Activated naive CD8-positive, alpha-beta T cell treated with anti-CD3 and anti-CD28 coated beads, Interleukin-2, amount 50 U/mL, for 24 hours (primary cell): ENCODE data around the gene CCDC136.

ENCODE experiments used
- ATAC-seq: fragments of 150-1000 bp; cut with Tn5 transposase; one replicate; pipeline ENCODE4 v1.10.0; 2021
- DNase-seq: peaks from one replicate; pipeline ENCODE4 v3.0.0; 2021
- H3K27ac Mint-ChIP-seq: one replicate; pipeline ENCODE4 v1.8.0; 2021; ENCODE audit warnings: mild to moderate bottlenecking, mixed read lengths
- H3K27me3 Mint-ChIP-seq: one replicate; pipeline ENCODE4 v1.8.0; 2021; ENCODE audit warnings: mixed read lengths
- H3K36me3 Mint-ChIP-seq: one replicate; pipeline ENCODE4 v1.8.0; 2021; ENCODE audit warnings: low read depth, mixed read lengths
- H3K4me1 Mint-ChIP-seq: one replicate; pipeline ENCODE4 v1.8.0; 2021; ENCODE audit warnings: mixed read lengths
- H3K4me3 Mint-ChIP-seq: one replicate; pipeline ENCODE4 v1.8.0; 2021; ENCODE audit warnings: mild to moderate bottlenecking, moderate library complexity, mixed read lengths
- H3K9me3 Mint-ChIP-seq: one replicate; pipeline ENCODE4 v1.8.0; 2021; ENCODE audit warnings: mixed read lengths

The CCDC136 gene

DNA sequence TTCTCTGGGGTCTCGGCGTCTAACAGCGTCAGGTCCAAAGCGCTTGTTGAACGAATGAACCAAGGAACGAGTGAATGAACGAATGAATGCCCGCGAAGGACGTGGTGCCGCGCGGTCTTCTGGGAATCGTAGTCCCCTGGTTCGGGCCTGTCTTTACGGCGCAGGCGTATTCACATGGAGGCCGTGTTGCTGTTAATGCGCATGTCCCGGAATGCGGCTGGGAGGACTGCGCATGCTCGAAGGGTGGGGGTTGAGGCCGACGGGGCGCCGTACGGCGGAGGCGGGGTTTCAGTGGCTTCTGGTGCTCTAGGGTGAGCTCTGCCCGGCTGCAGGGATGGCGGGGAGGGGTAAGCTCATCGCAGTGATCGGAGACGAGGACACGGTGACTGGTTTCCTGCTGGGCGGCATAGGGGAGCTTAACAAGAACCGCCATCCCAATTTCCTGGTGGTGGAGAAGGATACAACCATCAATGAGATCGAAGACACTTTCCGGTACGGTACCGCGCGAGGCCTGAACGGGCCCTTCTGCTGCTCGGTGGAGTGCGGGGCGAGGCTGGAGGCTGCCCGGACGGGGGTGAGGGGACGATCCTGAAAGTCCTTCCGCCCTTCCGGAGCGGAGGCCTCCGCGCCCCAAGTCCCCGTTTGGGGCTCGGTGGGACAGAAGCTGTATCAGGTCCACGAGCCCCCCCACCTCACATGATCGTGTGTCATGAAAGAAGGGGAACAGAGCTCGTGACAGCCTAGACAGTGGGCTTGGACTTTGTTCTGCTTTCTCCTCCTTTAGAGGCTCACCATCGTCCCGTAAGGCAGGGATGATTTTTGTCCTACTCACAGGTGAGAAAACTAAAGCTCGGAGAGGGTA, 71.0 kb downstream of the CCDC136 start, which contains the start of gene ATP6V1F:
TSS of gene ATP6V1F (plus strand) at position 286 of the 862 bp plus-strand sequence. CDS start at position 335, 49 bp downstream.
- Mint-ChIP-seq H3K4me1 (peaks cover 16% of the 10 kb centered on the region), H3K27ac (peak within 1 kb of the TSS; percentile 94), H3K27me3 (peaks cover 2% of the 10 kb centered on the region), H3K36me3 (peaks cover 10% of the 10 kb centered on the region), H3K4me3 (peak within 1 kb of the TSS; percentile 90), H3K9me3 (no peaks in the 10 kb centered on the region)
- peak; percentile 100 for DNase-seq
- peak; percentile 90 for ATAC-seq

DNA sequence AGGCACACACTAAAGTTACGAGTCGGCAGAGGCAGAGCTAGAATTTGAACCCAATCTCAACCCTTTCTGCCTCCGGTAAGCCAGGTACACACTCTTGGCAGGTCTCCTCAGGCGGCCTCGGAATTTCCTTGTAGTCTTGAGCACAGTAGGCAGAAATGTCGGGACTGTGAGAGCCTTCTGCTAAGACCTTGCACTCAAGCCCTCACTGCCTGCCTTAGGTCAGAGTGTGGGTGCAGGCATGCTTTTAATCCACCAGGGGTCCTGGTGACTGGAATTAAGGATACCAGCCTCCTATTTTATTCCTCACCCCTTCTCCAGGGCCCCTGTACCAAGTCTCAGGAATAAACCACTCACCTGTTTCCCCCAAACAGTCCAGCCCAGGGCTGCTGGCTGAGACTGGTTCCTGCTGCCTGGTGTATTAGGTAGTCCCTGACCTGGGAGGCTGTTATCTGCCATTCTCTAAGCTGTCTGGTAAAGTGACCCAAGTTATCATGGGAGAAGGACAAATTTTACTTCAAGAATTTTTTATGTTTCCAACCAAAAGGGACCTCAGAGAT, 71.7 kb downstream of the CCDC136 start:
- DNase-seq (peak; percentile 53), ATAC-seq (peak; percentile 48)
- Mint-ChIP-seq H3K4me3 (peak overlapping the region; percentile 90), H3K36me3 (peaks cover 10% of the 10 kb centered on the region), H3K4me1 (peaks cover 16% of the 10 kb centered on the region), H3K27ac (peak overlapping the region; percentile 94), H3K27me3 (peaks cover 2% of the 10 kb centered on the region), H3K9me3 (no peaks in the 10 kb centered on the region)

DNA sequence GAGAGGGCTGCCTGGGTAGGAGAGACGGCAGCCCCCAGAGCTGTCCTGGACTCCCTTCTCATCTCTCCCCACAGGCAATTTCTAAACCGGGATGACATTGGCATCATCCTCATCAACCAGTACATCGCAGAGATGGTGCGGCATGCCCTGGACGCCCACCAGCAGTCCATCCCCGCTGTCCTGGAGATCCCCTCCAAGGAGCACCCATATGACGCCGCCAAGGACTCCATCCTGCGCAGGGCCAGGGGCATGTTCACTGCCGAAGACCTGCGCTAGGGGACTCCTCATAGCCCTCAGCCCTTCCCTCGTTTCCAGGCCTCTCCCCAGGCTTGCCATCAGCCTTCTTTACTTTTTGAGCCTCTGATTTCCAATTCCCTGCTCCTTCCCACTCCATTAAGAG, 73.5 kb downstream of the CCDC136 start:
- Mint-ChIP-seq H3K4me3 (no peak overlapping the region), H3K9me3 (no peaks in the 10 kb centered on the region), H3K36me3 (peaks cover 10% of the 10 kb centered on the region), H3K27ac (no peak overlapping the region), H3K4me1 (peaks cover 22% of the 10 kb centered on the region), H3K27me3 (peaks cover 5% of the 10 kb centered on the region)
- DNase-seq: no peak
- no peak for ATAC-seq

DNA sequence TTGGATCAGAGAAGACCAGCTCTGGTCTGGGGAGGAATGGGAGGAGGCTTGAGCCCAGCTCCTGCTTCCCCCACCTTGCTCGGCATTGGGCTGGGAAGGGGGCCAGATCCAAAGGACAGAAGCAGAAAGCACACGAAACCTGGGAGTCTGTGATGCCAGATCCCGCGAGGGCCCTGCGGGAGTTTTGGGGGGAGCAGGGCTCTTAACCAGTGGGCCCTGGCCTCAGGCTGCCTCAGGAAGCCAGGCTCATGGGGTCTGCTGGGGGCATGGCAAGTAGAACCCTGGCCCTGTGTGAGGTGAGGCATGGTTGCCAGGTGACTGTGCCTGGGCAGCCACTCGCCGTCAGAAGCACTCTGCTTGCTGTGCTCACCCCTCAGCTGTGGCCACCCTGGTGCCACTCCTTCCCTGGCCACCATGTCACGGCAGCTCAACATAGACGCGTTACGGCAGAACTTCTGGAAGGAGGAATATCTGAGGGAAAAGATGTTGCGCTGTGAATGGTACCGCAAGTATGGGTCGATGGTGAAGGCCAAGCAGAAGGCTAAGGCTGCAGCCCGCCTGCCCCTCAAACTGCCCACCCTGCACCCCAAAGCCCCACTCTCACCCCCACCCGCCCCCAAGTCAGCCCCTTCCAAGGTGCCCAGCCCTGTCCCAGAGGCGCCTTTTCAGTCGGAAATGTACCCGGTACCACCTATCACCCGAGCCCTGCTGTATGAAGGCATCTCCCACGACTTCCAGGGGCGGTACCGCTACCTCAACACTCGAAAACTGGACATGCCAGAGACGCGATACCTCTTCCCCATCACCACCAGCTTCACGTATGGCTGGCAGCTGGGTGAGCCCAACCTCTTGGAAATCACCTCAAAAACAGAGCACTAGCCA, 74.5 kb downstream of the CCDC136 start:
- Mint-ChIP-seq H3K27ac (no peak overlapping the region), H3K4me3 (no peak overlapping the region), H3K36me3 (peaks cover 10% of the 10 kb centered on the region), H3K27me3 (peaks cover 7% of the 10 kb centered on the region), H3K4me1 (peaks cover 23% of the 10 kb centered on the region), H3K9me3 (no peaks in the 10 kb centered on the region)
- ATAC-seq (no peak), DNase-seq (no peak)

DNA sequence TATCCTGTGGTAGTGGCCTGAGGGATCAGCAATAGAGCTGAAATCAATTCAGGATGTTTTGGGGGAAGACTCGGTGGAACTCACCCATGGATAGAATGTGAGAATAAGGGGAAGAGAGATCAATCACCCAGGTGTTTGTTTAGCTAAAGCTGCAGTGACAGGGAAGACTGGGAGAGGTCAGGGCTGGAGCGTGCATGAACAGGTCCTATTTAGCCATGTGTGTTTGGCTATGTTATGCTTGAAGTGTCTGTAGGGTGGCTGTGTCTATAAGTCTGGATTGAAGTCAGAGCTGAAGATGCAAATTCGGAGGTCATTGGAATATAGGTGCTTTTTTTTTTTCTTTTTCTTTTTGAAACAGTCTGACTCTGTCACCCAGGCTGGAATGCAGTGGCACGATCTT, 75.5 kb downstream of the CCDC136 start:
- Mint-ChIP-seq H3K36me3 (peaks cover 10% of the 10 kb centered on the region), H3K4me1 (peaks cover 21% of the 10 kb centered on the region), H3K27ac (no peak overlapping the region), H3K9me3 (no peaks in the 10 kb centered on the region), H3K27me3 (peaks cover 7% of the 10 kb centered on the region), H3K4me3 (no peak overlapping the region)
- ATAC-seq (no peak), DNase-seq (no peak)

DNA sequence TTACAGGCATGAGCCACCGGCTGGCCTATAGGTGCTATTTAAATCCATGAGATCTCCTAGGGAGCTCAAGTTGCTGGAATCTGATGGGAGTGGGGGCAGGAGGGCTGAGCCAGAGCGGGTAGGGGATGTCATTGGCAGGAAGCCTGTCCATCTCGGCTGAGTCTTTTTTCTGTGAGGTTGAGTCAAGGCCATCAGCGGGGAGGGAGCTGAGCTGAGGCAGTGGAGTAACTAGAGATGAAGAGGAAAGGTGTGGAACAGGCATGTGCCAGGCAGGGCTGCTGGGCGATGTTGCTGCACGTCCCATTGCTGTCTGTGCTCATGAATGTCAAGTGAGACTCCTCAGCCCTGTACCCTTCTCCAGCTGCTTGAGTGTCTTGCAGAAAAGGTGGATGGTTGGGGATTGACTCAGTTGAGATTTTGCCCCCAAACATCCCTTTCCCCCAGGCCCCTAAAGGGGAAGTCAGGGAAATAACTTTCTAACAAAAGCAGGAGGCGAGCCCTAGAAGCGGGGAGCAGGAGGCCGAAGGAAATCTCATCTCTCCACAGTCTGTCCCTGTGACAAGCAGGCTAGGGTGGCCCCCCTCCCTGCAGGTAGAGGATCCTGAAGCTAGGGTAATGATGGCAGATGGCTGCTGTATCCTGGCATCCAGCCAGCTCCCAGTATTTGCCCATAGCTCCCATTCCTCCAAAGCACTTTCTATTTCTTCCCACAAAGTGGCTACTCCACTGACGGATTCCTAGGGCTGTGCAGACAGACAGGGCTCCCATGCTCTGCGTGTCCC, 76.3 kb downstream of the CCDC136 start:
- Mint-ChIP-seq H3K27ac (no peak overlapping the region), H3K27me3 (peaks cover 5% of the 10 kb centered on the region), H3K4me1 (peaks cover 16% of the 10 kb centered on the region), H3K9me3 (no peaks in the 10 kb centered on the region), H3K4me3 (no peak overlapping the region), H3K36me3 (peaks cover 6% of the 10 kb centered on the region)
- ATAC-seq (no peak), DNase-seq (no peak)

DNA sequence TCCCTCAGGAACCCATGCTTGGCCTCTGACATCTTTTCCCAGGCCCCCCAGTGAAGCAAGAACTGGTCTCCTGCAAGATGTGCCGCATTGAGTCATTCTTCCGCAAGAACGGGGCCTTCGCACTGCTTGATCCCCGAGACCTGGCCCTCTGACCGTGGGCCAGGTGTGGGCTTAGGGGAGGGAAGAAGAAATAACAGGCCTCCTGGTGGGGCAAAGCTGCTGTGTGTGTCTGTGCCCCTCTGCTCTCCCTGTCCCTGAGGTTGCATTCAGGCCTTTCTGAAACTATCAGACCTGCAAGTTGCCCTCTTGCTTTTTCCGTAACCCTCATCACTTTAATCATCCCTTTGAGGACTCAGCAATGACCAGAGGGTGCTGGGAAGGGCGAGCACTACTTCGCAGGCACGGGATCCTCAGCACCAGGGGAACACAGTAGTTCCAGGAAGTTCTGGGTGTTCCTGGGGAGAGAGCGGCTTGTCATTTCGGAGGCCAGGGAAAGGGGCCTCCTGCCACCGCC, 76.9 kb downstream of the CCDC136 start:
- Mint-ChIP-seq H3K36me3 (peaks cover 6% of the 10 kb centered on the region), H3K27me3 (peaks cover 7% of the 10 kb centered on the region), H3K9me3 (no peaks in the 10 kb centered on the region), H3K27ac (no peak overlapping the region), H3K4me1 (peaks cover 14% of the 10 kb centered on the region), H3K4me3 (peak overlapping the region; percentile 45)
- ATAC-seq: no peak
- no peak for DNase-seq

DNA sequence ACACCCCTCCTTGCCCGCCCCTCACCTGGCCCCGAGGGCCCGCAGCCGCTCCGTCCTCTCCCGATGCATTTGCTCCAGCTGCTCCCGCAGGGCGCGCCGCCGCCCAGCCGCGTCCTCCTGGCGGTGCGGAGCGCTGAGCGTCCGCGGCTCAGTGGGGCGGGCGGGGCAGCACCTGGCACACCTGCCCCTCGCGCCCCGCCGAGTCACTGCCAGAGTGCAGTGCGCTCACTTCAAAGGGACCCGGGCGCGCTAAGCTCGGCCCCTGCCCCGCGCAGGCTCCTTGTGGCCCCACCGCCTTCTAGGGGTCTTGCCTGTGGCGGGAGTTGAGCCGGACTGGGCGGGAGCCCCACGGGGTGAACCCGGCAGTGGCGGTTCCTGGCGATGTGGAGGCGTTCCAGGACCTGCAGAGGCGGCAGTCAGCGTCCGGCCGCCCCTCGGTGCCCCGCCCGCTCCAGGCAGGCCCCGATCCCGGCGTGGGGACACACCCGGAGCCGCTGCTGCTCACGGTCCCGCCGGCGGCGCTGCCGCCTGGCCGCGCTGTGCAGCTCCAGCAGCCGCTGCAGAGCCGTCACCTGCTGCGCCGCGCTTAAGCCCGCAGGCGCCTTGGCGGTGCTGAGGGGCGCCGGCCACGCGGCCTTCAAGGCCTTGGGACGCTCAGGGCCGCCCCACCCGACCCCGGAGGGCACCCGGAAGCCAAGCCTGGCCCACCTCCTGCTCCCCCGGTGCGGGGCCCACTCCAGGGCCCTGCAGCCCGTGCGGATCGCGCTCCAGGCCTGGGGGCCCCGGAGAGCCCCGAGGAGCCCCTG, 77.6 kb downstream of the CCDC136 start:
- Mint-ChIP-seq H3K4me3 (peak overlapping the region; percentile 24), H3K27ac (no peak overlapping the region), H3K36me3 (peaks cover 6% of the 10 kb centered on the region), H3K4me1 (peaks cover 10% of the 10 kb centered on the region), H3K9me3 (no peaks in the 10 kb centered on the region), H3K27me3 (peaks cover 7% of the 10 kb centered on the region)
- peak; percentile 51 for DNase-seq
- ATAC-seq: peak; percentile 82

DNA sequence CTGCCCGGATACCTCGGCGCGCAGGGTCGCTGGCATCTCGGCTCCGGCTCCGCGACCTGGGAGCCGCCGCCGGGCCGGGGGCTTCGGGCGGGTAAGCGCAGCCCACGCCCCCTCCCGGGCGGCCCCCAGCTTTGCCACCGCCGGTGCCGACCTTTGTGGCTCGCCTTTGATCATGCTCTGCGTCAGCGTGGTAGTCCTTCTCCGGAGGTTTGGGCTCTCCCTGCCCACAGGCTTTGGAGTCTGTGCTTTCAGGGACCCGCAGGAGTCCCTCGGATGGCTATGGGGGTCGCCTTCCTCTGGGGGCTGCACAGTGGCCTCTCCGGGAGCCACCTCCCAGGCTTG, 78.1 kb downstream of the CCDC136 start:
- DNase-seq: peak; percentile 38
- H3K27ac Mint-ChIP-seq: no peak overlapping the region
- ATAC-seq: peak; percentile 57
- H3K4me1 Mint-ChIP-seq: peaks cover 10% of the 10 kb centered on the region
- peaks cover 7% of the 10 kb centered on the region for H3K27me3 Mint-ChIP-seq
- H3K36me3 Mint-ChIP-seq: peaks cover 6% of the 10 kb centered on the region
- no peaks in the 10 kb centered on the region for H3K9me3 Mint-ChIP-seq
- peak overlapping the region; percentile 59 for H3K4me3 Mint-ChIP-seq

DNA sequence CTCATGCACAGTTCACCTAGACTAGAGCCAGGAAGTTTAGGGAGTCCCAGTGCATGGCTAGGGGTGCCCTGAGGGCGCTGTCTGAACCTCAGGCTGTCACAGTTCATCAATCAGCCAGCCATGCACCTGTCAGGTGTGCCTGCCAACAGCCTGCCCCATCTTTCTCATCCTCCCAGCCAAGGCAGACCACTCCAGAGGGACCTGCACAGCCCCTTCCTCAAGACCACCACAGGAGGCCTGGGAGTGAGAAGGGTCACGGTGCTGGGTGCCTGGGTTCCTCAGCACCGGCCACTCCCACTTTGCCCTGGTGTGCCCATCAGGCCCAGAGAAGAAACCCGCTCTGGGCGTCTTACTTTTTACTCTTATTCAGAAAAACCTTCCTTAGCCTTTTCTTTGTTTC, 79.3 kb downstream of the CCDC136 start:
- H3K4me3 Mint-ChIP-seq: no peak overlapping the region
- H3K9me3 Mint-ChIP-seq: no peaks in the 10 kb centered on the region
- no peak overlapping the region for H3K27ac Mint-ChIP-seq

More for the DNA sequence above, 79.3 kb downstream of the CCDC136 start:
- Mint-ChIP-seq H3K27me3 (peaks cover 7% of the 10 kb centered on the region), H3K4me1 (peaks cover 8% of the 10 kb centered on the region), H3K36me3 (no peaks in the 10 kb centered on the region)
- ATAC-seq (no peak), DNase-seq (no peak)
